Measurements from ENCODE around the gene TMEM18.

- TF ChIP-seq EZH2 (IDR thresholded peaks at IDR 0.05; ENCODE audit: borderline replicate concordance, insufficient read depth, low read length, poor library complexity, severe bottlenecking) (no peak), TAF1 (IDR thresholded peaks at IDR 0.05; ENCODE audit: low read depth) (no peak), RAD21 (conservative IDR thresholded peaks at IDR 0.05) (no peak), POLR2AphosphoS5 (IDR thresholded peaks at IDR 0.05) (no peak), EP300 (conservative IDR thresholded peaks at IDR 0.05; ENCODE audit: poor library complexity, severe bottlenecking) (no peak)
- TF ChIP-seq, protein P1, sequence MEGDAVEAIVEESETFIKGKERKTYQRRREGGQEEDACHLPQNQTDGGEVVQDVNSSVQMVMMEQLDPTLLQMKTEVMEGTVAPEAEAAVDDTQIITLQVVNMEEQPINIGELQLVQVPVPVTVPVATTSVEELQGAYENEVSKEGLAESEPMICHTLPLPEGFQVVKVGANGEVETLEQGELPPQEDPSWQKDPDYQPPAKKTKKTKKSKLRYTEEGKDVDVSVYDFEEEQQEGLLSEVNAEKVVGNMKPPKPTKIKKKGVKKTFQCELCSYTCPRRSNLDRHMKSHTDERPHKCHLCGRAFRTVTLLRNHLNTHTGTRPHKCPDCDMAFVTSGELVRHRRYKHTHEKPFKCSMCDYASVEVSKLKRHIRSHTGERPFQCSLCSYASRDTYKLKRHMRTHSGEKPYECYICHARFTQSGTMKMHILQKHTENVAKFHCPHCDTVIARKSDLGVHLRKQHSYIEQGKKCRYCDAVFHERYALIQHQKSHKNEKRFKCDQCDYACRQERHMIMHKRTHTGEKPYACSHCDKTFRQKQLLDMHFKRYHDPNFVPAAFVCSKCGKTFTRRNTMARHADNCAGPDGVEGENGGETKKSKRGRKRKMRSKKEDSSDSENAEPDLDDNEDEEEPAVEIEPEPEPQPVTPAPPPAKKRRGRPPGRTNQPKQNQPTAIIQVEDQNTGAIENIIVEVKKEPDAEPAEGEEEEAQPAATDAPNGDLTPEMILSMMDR (IDR thresholded peaks at IDR 0.05; ENCODE audit: poor library complexity, severe bottlenecking) = no peak
- TF ChIP-seq, protein P2, sequence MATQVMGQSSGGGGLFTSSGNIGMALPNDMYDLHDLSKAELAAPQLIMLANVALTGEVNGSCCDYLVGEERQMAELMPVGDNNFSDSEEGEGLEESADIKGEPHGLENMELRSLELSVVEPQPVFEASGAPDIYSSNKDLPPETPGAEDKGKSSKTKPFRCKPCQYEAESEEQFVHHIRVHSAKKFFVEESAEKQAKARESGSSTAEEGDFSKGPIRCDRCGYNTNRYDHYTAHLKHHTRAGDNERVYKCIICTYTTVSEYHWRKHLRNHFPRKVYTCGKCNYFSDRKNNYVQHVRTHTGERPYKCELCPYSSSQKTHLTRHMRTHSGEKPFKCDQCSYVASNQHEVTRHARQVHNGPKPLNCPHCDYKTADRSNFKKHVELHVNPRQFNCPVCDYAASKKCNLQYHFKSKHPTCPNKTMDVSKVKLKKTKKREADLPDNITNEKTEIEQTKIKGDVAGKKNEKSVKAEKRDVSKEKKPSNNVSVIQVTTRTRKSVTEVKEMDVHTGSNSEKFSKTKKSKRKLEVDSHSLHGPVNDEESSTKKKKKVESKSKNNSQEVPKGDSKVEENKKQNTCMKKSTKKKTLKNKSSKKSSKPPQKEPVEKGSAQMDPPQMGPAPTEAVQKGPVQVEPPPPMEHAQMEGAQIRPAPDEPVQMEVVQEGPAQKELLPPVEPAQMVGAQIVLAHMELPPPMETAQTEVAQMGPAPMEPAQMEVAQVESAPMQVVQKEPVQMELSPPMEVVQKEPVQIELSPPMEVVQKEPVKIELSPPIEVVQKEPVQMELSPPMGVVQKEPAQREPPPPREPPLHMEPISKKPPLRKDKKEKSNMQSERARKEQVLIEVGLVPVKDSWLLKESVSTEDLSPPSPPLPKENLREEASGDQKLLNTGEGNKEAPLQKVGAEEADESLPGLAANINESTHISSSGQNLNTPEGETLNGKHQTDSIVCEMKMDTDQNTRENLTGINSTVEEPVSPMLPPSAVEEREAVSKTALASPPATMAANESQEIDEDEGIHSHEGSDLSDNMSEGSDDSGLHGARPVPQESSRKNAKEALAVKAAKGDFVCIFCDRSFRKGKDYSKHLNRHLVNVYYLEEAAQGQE (IDR thresholded peaks at IDR 0.05; ENCODE audit: borderline replicate concordance) = no peak
Measured at GRCh38 chr2:627926-628560, 49.2 kb downstream of the TMEM18 start.

All from neural cell (in vitro differentiated cells).